Measurements from ENCODE around the gene MAST4.

GRCh38 chr5:66647146-66647856 lies 51.1 kb downstream of the MAST4 start:
- TF ChIP-seq CTCF (IDR thresholded peaks at IDR 0.05) = no peak
- no peak for TF ChIP-seq POLR2A (IDR thresholded peaks at IDR 0.05)

Data from uterus (tissue), 2 donors.